Inflammatory macrophage treated with lipopolysaccharide for 4 hours (primary cell): ENCODE results near the gene INO80C.
A peak's percentile ranks its signal among the peaks of the same experiment; 100 is the strongest.
"Not testable (repeated sequence)": the region's sequence is repeated elsewhere in the genome, so short reads cannot be mapped to it uniquely, and the experiment has no call there.

Source experiments
- DNase-seq: peaks from one replicate; pipeline ENCODE4 v3.0.0-alpha.2; 2020

Gene INO80C

GRCh38 chr18:35487525-35487924, 10.2 kb downstream of the INO80C start:
- not testable (repeated sequence) for DNase-seq

GRCh38 chr18:35485852-35486251, 11.9 kb downstream of the INO80C start:
- no peak for DNase-seq

- no peak for DNase-seq
These were observed 13.7 kb downstream of the INO80C start for GRCh38 chr18:35484034-35484433.

- no peak for DNase-seq
These were observed 15.8 kb downstream of the INO80C start for GRCh38 chr18:35481960-35482366.

- peak; percentile 60 for DNase-seq
These were observed 17.7 kb downstream of the INO80C start for GRCh38 chr18:35479911-35480586.

GRCh38 chr18:35478520-35479435, 19.0 kb downstream of the INO80C start:
- peak; percentile 99 for DNase-seq

- peak; percentile 27 for DNase-seq
These were observed 19.8 kb downstream of the INO80C start for GRCh38 chr18:35477974-35478373.

- peak; percentile 89 for DNase-seq
These were observed 20.3 kb downstream of the INO80C start for GRCh38 chr18:35477497-35477896.

- no peak for DNase-seq
These were observed 22.9 kb downstream of the INO80C start for GRCh38 chr18:35474884-35475283.

GRCh38 chr18:35473562-35473961, 24.2 kb downstream of the INO80C start:
- no peak for DNase-seq

- DNase-seq: no peak
These were observed 27.3 kb downstream of the INO80C start for GRCh38 chr18:35470435-35470834.

- no peak for DNase-seq
These were observed 28.0 kb downstream of the INO80C start for GRCh38 chr18:35469725-35470124.

- DNase-seq: no peak
These were observed 29.0 kb downstream of the INO80C start for GRCh38 chr18:35468711-35469110.

- DNase-seq: no peak
These were observed 30.1 kb downstream of the INO80C start for GRCh38 chr18:35467624-35468016.

- DNase-seq: no peak
These were observed 30.7 kb downstream of the INO80C start for GRCh38 chr18:35466815-35467623.

GRCh38 chr18:35466334-35466733, 31.4 kb downstream of the INO80C start:
- DNase-seq: no peak

GRCh38 chr18:35465329-35465728, 32.4 kb downstream of the INO80C start:
- DNase-seq: no peak

GRCh38 chr18:35464831-35465279, 32.9 kb downstream of the INO80C start:
- peak; percentile 59 for DNase-seq

GRCh38 chr18:35463827-35464226, 33.9 kb downstream of the INO80C start:
- DNase-seq: no peak

- DNase-seq: no peak
These were observed 34.7 kb downstream of the INO80C start for GRCh38 chr18:35463050-35463449.

GRCh38 chr18:35460736-35461161, 37.0 kb downstream of the INO80C start:
- DNase-seq: peak; percentile 66

GRCh38 chr18:35459997-35460396, 37.8 kb downstream of the INO80C start:
- no peak for DNase-seq
